SK-N-MC (cell line): ENCODE results near the gene DBN1.

ENCODE experiments used
- EZH2 ChIP-seq: fragments of 200-600 bp; sonication (generic); IDR thresholded peaks from one replicate; pipeline ENCODE4 v1.6.1; 2017; ENCODE audit warnings: antibody characterized with exemption
- FOXP2 ChIP-seq: optimal IDR thresholded peaks from 2 replicates; pipeline ENCODE3; 2011; ENCODE audit warnings: mild to moderate bottlenecking, moderate library complexity; ENCODE audit not compliant: insufficient read depth; ENCODE audit errors: extremely low read length, control extremely low read depth
- POLR2AphosphoS5 ChIP-seq: IDR thresholded peaks from 2 replicates; pipeline ENCODE4 v1.6.1; 2012; ENCODE audit warnings: mild to moderate bottlenecking, low read depth, low read length, borderline replicate concordance

- no peak for TF ChIP-seq EZH2
- TF ChIP-seq POLR2AphosphoS5: peak; percentile 22; the same call in 1 of the 2 replicates
- no peak for TF ChIP-seq FOXP2
These were observed 17.0 kb upstream of the DBN1 start for GRCh38 chr5:177490311-177490991.
